NOMO-1 treated with dmso at 0.1 percent for 144 hours (cell line): Measurements from ENCODE around the gene SHC3.

Experiments
- DNase-seq: peaks from one replicate; lab custom pipeline; 2025; ENCODE audit not compliant: unreplicated experiment; lab: John Stamatoyannopoulos, UW

Gene SHC3

GRCh38 chr9:89187541-89187940 lies 8.9 kb upstream of the SHC3 start:
- no peak for DNase-seq

DNA sequence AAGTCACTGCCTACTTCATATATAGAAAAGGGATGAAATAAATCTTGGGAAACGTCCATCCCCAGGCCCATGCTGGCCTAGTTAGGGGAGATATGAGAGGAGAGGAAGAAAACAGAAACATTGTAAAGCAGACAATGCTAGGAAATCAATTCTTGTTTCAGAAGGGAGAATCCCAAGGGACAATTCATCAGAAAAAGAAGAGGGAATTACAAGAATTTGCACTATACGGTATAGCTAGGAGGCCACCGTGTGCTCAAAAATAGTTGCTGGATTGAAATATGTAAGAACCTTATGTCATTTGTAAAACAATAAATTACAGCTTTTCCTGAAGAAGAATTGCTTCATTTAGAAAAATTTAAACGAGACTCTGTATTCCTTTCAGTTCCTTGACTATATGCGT lies 8.3 kb upstream of the SHC3 start:
- DNase-seq, result no peak

- DNase-seq, result no peak
Measured at GRCh38 chr9:89185980-89186379, 7.4 kb upstream of the SHC3 start.

DNA sequence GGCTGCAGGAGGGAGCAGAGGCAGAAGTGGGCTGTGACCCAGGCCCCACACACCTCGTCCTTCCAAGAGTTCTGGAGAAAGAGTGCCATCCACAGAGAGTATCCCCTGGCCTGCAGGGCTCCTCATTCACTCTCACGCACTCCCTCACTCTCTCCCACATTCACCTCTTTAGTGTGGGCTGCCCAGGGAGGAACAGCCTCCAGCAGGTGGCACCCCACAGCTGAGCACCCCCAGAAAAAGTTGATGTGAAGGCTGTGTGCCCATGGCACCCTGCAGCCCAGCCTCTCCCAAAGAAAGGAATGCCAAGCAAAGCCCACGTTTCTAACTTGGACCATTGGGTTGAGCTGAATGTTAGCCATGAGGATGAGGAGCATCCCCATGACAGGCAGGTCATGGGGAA lies 4.5 kb upstream of the SHC3 start:
- DNase-seq, result no peak

DNA sequence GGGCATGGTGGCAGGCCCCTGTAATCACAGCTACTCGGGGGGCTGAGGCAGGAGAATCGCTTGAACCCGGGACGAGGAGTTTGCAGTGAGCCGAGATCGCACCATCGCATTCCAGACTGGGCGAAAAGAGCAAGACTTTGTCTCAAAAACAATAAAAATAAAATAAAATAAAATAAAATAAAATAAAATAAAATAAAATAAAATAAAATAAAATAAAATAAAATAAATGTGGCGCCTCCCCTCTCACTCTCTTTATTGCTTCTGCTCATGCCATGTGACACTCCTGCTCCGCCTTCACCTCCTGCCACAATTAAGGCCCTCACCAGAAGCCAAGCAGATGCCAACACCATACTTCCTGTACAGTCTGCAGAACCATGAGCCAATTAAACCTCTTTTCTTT lies 3.8 kb upstream of the SHC3 start:
- no peak for DNase-seq

- DNase-seq, result peak; percentile 5
Measured at GRCh38 chr9:89179895-89180734, 1.5 kb upstream of the SHC3 start.

DNA sequence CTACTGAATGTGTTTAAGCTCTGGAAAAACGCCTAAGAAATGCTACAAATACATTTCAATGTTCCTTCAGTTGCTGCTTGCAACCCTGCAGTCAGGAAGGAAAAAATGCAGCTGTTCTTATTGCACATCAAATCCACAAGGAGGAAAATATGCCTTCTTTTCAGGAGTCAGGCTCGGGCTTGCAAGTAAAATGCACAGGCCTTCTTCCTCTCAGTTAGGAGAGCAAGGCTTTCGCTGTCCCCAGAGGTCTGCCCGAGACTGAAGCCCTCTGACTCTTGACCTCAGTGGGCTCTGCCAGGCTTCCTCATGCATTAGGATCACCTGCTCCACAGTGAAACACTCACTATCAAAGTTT lies 899 bp upstream of the SHC3 start:
- no peak for DNase-seq

DNA sequence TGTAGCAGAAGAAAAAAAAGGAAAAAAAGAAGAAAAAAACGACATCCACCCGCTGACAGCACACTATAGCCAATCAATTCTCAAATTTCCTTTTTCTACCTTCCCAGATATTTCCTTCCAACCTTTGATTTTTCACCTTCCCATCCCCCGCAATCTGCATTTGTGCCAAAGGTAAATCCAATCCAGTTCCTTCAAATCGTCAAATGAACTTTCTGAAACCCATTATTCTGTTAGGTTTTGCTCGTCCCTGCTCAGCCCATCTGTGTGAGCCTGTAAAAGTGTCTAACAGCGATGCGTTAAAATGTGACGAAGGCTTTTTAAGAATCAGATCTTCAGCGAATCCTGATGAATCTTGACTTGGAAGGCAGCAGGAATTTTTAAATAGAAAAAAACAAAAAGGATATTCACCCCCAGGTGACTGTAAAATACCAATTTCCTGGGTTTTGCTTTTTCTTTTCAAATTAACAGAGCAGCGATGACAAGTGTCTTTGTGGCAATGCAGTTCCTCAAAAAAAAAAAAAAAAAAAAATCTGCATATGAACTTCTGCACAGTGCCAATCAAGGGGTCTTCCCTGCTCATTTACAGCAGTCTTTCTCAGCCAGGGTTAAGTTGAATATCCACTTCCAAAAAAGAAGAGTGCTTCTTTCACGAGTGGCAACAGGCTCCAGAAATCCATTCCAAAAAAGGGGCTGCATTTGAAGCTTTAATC lies 367 bp upstream of the SHC3 start:
- no peak for DNase-seq

DNA sequence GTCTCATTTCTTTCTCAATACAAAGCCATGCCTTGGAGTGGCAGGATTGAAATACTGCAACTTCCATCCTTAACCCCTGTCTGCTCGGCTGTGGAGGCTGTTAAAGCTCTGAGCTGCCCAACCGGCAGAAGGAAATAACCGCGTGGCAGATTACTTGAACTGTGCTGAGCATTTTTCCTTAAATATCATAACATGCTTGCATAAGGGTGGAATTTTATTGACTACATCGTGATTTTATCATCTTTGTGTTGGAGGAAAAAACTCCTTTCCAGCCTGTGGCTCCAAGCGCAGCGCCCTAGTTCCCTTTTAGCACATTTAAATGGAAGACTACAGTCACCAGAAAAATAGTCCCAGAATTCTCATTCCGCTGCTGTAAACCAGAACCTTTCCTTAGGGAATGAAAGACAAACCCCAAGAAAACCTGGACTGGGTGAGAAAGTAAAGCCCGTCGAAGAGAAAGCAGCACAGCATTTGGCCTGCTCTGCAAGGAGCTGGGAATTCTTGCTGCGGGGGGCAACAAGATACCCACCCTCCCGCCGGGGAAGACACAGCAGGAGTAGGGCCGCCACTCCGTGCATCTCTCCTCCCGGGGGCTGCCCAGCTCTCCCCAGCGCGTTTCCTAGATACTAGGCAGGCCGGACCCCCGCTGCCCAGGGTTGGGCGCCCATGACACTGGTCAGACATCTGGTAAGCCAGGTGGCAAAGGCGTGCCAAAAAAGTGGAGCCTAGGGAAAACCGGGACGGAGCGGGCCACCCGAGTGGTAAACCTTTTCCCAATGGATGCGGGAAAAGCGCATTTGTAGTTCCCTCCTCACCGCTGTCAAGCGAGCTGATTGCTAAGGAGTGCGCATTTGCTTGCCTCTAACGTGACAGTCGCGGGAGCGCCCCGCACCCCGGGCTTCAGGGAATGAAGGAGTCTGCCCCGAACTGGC lies 1.3 kb downstream of the SHC3 start:
- DNase-seq, result no peak

DNA sequence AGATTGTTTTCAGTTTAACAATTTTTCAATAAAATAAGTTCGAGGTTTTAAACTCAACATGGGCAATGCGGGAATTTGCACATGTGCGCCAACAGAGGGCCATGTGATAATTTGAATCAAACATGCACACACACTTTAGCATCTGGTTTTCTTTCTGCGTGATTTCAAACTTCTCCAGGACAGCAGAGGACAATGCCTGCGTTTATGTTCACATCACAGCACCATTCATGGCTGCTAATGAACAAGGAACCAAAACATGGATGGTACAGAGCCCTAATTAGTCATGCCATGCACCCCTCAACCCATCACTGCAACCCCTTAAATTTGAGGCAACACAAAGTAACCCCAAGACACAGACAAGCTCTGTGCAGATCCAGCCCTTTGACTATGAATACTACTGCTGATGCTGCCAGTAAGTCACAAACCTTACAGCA lies 2.8 kb downstream of the SHC3 start:
- DNase-seq, result no peak

DNA sequence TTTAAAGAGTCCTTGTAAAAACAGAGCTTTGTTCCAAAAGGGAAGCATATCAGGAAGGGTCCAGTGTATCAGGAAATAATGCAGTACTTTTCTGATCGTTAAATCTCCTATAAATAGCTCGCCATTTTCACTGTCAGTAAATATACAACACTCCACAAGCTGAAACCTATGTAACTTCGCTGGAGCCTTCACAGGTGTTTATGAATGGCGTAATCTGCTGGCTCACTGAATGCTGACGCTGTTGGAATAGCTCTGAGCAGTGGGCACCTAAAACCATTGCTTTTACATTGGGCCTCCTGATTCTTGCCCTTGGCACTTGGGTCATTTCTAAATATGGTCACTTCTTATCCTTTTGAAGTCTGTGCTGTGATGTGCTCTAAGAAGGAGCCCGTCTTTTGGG lies 4.3 kb downstream of the SHC3 start:
- no peak for DNase-seq

DNA sequence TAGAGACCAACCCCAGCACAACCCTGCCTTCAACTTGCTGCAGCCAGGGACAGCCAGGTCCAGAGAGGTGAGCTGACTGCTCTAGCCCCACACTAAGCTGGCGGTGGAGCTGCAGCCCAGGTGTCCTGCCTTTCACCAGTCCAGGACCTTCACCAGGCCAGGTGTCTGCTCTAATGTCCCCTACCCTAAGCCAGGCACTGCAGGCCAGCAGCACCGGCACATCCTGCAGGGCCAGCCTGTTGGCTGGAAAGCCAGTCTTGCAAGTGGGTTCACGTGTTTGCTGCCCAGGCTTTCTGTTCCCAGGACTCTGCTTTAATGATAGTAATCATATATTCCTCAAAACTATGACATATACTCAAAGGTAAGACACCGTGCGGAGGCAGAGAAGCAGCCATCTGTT lies 5.5 kb downstream of the SHC3 start:
- DNase-seq, result no peak

- DNase-seq, result no peak
Measured at GRCh38 chr9:89172398-89172797, 6.2 kb downstream of the SHC3 start.

GRCh38 chr9:89171693-89172092 lies 6.9 kb downstream of the SHC3 start:
- no peak for DNase-seq

DNA sequence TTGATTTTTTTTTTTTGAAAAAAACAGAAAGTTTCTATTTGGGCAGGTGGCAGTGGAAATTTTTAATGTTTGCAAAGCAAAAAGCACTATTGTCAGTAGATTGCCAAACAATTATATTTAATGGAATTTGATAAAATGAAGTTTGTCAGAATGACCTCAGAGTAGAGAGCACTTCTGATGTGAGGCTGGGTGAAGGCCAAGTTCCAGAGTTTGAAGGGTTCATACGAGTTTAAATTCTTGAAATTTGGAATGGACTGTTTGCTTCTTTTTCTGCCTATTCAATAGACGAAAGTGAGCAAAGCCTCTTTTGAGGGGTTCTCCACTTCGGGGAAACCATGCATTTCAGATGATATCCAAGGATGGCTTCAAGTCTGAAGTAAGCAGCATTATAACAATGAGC lies 7.4 kb downstream of the SHC3 start:
- no peak for DNase-seq

DNA sequence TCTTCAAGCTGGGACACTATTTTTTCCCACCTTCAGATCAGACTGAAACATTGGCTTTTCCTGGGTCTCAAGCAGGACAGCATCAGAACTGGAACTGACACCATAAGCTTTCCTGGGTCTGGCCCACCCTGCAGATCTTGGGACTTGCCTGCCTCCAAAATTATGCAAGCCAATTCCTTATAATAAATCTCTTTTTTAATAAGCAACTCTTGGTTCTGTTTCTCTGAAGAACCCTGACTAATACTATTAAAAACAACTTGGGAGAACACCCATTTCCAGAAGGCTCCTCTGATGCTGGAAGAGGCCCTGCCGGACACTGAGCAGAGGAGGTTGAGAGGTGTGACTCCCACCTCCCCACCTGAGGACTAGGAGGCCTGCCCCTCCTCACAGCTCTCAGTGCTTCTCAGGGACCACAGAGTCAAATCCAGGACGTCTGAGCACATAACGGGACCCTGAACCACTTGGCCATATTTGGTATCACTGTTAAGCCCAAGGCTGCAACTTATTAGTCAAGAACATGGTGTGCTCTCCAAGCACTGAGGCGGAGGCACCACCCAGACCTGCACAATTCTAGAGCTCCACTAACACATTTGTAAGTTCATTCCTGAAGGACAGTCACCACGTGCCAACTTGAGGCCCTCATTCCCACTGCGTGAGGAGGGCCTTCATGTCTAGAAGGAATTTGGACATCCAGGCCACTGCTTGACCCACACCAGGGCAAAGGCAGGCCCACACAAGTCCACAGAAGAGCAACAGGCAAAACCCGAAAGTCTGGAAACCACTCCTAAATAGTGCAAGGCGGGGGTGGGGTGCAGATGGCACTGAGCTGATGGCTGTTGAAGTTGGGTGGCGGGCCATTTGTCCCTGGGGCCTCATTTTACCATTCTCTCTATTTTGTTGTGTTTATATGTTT lies 9.5 kb downstream of the SHC3 start:
- no peak for DNase-seq

- no peak for DNase-seq
Measured at GRCh38 chr9:89167788-89168187, 10.8 kb downstream of the SHC3 start.

DNA sequence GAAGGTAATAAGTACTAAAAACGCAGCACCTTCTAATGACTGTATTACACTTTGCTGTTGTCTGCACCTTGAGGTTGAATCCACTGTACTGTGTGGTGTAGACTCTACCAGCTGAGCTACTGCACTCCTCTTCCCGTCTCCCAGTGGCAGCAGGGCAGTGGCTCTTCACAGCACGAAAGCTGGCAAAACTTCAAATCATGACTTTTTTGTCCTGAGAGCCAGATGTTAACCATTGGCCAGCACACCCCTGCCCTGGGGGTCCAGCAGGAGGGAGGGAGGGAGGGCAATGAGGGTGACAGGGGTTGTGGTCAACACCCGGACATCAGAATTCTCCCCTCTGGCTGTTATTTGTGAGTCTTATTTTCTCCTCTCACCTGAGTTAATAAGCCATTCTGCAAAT lies 11.8 kb downstream of the SHC3 start:
- DNase-seq, result no peak

DNA sequence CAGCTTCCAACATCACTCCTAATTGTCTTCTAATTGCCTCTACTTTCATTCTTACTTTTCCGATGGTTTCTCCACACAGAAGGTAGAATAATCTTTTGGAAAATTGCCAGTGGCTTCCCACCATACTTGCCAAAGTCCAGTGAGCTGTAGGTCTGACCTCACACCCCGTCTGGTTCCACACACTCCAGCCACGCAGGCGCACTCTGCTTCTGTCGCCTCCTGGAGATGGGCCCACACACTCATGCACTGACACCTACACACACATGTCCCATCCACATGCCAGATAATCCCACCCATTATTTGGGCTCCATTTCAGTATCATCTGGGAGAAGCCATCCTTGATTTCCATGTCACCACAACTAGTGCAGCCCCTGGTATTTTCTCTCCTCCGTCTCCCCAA lies 12.7 kb downstream of the SHC3 start:
- no peak for DNase-seq

- DNase-seq, result no peak
Measured at GRCh38 chr9:89165341-89165740, 13.3 kb downstream of the SHC3 start.

DNA sequence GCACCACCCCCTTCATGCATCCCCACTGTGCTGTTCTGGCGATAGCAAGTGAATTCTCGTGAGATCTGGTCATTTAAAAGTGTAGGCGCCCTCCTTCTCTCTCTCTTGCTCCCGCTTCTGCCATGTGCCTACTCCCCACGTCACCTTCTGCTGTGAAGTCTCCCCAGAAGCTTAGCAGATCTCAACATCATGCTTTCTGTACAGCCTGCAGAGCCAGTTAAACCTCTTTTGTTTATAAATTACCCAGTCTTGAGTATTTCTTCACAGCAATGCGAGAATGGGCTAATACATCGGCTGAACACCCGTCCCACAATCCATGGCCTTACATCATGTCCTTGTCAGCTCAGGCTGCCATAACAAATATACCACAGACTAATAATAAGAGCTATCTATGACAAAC lies 17.4 kb downstream of the SHC3 start:
- no peak for DNase-seq
